ENCODE results near the gene FLVCR1. TPM values are rescaled to one million over a fixed set of nuclear protein-coding genes. Genes with fewer than 3 reads are reported as not detected.

The FLVCR1 gene
- total RNA-seq, 1 donor from 2014 or later = 20.5 TPM

DNA sequence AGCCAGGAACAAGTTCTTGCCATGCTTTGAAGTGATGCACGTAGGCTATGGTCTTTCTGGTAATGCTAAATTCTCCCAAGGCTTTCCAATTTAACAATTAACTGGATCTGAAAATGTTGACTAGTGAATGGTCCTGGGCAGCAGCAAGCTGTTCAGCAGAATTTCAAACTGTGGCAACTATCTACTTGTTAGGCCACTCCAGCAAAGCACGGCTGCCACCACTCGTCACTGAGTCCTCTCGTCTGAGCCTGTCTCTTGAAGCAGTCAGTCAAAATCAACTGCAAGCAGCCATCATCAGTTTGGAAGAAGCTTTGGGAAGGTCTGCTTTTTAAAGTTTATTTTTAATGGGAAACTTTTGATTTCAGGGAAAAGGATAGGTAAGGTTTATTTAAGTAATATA, 6.1 kb downstream of the FLVCR1 start:
- TF ChIP-seq, protein P1, sequence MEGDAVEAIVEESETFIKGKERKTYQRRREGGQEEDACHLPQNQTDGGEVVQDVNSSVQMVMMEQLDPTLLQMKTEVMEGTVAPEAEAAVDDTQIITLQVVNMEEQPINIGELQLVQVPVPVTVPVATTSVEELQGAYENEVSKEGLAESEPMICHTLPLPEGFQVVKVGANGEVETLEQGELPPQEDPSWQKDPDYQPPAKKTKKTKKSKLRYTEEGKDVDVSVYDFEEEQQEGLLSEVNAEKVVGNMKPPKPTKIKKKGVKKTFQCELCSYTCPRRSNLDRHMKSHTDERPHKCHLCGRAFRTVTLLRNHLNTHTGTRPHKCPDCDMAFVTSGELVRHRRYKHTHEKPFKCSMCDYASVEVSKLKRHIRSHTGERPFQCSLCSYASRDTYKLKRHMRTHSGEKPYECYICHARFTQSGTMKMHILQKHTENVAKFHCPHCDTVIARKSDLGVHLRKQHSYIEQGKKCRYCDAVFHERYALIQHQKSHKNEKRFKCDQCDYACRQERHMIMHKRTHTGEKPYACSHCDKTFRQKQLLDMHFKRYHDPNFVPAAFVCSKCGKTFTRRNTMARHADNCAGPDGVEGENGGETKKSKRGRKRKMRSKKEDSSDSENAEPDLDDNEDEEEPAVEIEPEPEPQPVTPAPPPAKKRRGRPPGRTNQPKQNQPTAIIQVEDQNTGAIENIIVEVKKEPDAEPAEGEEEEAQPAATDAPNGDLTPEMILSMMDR (conservative IDR thresholded peaks at IDR 0.05) = no peak
- no peak for DNase-seq (ENCODE audit: extremely low spot score, unreplicated experiment)
- H3K4me1 Mint-ChIP-seq (ENCODE audit: unreplicated experiment) = peaks cover 12% of the 10 kb centered on the region
- no peaks in the 10 kb centered on the region for H3K9me3 Mint-ChIP-seq
- H3K27me3 Mint-ChIP-seq = no peaks in the 10 kb centered on the region
- H3K27ac Mint-ChIP-seq = no peak overlapping the region
- H3K36me3 Mint-ChIP-seq = peaks cover 4% of the 10 kb centered on the region
- H3K4me3 Mint-ChIP-seq = no peak overlapping the region

DNA sequence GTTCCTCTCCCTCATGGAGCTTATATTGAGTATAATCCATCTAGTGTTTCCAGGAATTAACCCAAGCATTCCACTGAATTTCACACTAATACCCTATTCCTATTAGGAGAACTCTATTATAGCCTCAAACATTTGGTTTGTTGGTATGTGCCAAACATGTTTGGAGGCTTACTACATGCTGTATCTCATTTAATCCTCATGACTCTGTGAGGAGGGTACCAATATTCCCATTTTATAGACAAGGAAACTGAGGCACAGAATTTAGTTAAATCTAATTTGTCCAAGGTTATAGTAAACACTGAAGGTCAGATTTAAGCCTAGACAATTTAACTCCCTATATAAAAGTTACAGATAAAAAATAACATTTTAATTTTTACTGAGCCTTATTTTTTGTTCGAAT, 9.1 kb downstream of the FLVCR1 start:
- H3K4me1 Mint-ChIP-seq (ENCODE audit: unreplicated experiment) = peaks cover 10% of the 10 kb centered on the region
- H3K27me3 Mint-ChIP-seq = no peaks in the 10 kb centered on the region
- H3K27ac Mint-ChIP-seq = no peak overlapping the region
- TF ChIP-seq, protein P1 (conservative IDR thresholded peaks at IDR 0.05) = no peak
- no peak overlapping the region for H3K4me3 Mint-ChIP-seq
- peaks cover 4% of the 10 kb centered on the region for H3K36me3 Mint-ChIP-seq
- DNase-seq (ENCODE audit: extremely low spot score, unreplicated experiment) = no peak
- no peaks in the 10 kb centered on the region for H3K9me3 Mint-ChIP-seq

DNA sequence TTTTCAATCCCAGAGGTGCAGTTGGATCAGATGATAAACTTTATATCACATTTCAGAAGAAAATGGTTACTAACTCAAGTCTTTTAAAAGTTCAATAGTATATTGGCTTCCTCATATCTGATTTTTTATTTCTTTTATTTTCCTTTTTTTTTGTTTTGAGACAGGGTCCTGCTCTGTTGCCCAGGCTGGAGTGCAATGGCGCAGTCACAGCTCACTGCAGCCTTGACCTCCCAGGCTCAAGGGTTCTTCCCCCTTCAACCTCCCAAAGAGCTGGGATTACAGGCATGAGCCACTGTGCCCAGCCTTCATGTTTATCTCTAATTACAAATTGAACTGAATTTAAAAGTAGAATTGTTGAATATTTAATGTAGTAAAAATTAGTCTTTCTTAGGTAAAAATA, 13.9 kb downstream of the FLVCR1 start:
- Mint-ChIP-seq H3K36me3 (peaks cover 23% of the 10 kb centered on the region), H3K27ac (no peak overlapping the region)
- TF ChIP-seq, protein P1 (conservative IDR thresholded peaks at IDR 0.05) = no peak

DNA sequence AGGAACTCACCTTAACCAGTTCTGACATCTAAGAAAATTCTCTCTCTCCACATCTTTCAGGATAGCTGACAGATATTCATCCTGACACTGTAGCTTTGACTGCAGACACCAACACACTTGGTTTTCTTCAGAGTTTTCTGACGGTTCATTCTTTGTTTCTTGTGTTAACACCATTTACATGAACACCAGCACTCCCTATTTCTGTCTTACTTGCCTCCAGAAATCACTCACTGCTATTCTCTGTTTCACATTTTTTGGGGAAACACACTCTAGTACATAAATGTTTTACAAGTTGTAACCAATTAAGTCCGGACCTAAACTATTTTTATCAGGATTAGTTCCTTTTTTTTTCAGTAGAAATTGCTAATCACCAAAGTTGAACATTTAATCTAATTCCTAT, 15.4 kb downstream of the FLVCR1 start:
- TF ChIP-seq, protein P1 (conservative IDR thresholded peaks at IDR 0.05) = no peak
- H3K27me3 Mint-ChIP-seq = no peaks in the 10 kb centered on the region
- H3K36me3 Mint-ChIP-seq = peaks cover 28% of the 10 kb centered on the region
- DNase-seq (ENCODE audit: extremely low spot score, unreplicated experiment) = no peak
- H3K9me3 Mint-ChIP-seq = no peaks in the 10 kb centered on the region
- no peak overlapping the region for H3K4me3 Mint-ChIP-seq
- H3K4me1 Mint-ChIP-seq (ENCODE audit: unreplicated experiment) = no peaks in the 10 kb centered on the region
- no peak overlapping the region for H3K27ac Mint-ChIP-seq

More for the DNA sequence above, 13.9 kb downstream of the FLVCR1 start:
- H3K27me3 Mint-ChIP-seq = no peaks in the 10 kb centered on the region
- H3K9me3 Mint-ChIP-seq = no peaks in the 10 kb centered on the region
- DNase-seq (ENCODE audit: extremely low spot score, unreplicated experiment) = no peak
- no peaks in the 10 kb centered on the region for H3K4me1 Mint-ChIP-seq (ENCODE audit: unreplicated experiment)
- no peak overlapping the region for H3K4me3 Mint-ChIP-seq

DNA sequence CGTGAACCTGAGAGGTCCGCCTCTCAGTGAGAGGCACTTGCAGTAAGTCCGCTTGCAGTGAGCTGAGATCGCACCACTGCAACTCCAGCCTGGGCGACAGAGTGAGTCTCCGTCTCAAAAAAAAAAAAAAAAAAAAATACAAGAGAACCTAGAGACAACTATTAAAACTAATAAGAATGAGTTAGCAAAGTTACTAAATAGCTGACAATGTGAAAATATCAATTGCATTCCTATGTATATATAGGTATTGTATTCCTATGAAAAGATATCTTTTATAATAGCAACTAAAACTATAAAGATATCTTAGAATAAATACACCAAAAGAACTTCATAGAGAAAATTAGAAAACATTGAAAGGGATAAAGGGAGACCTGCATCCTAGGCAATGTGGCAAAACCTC, 20.3 kb downstream of the FLVCR1 start:
- TF ChIP-seq, protein P1 (conservative IDR thresholded peaks at IDR 0.05) = no peak
- no peak overlapping the region for H3K27ac Mint-ChIP-seq
- H3K36me3 Mint-ChIP-seq = peaks cover 28% of the 10 kb centered on the region
- H3K9me3 Mint-ChIP-seq = no peaks in the 10 kb centered on the region
- H3K27me3 Mint-ChIP-seq = no peaks in the 10 kb centered on the region
- H3K4me3 Mint-ChIP-seq = no peak overlapping the region
- no peak for DNase-seq (ENCODE audit: extremely low spot score, unreplicated experiment)
- H3K4me1 Mint-ChIP-seq (ENCODE audit: unreplicated experiment) = no peaks in the 10 kb centered on the region

Data from type B pancreatic cell (in vitro differentiated cells).